HG02970 (cell line): ENCODE data around the gene POLR2E.

Experiments used
- ATAC-seq: cut with Tn5 transposase; IDR thresholded peaks from one replicate; pipeline ENCODE4 v1.9.1; 2021; ENCODE audit warnings: mild to moderate bottlenecking, moderate library complexity, moderate number of reproducible peaks; ENCODE audit not compliant: unreplicated experiment, low FRiP score

The POLR2E gene

DNA sequence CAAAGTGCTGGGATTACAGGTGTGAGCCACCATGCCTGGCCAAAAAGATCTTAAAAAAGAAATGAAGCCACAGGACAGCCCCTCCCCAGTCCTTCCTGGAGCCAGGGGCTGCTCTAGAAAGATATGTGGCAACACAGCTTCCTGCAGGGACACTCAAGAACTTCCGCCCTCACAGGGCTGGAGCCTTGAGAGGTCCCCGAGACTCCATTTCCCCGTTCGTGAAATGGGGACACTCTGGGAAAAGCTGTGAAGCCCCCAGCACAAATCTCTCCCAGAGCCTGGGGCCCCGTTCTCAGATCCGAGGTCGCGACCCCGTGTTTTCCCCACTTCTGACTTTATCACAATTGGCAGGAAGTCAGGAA lies 6.1 kb upstream of the POLR2E start:
- no peak for ATAC-seq

DNA sequence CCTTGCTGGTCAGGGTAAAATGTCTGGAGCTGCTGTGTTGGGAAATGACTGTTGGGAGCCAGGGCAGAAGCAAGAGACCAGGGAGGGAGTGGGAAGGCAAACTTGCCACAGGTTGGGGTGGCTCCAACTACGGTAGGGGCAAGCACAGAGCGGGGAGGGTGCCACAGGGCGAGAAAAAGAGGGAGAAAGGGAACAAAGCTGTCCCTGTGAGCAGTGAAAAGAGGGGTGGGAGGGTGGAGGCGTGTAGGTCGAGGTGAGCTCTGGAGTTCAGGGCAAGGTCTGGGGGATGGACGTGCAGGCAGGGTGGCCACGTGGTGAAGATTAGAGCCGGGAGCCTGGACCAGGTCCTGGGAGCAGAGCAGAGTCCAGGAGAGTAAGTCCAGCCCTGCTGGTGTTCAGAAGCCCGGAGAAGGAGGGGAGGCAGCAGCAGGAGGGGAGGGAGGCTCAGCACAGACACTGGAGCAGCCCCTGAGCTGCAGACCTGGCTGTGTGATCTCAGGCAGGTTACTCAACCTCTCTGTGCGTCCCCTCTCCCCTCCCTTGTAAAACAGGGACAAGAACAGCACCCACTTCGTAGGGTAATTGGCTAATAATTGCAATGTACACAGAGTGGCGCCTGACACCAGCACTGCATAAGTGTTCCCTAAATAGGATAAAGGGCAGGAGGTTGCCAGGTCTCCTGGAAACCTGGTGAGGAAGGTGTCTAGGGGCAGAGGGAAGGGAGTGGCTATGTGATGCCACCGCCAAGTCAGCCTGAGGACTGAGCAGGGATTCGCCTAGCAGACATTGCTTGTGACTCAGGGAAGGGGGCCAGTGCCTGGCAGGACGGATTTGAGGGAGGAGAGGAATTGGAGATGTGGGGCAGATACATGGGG lies 3.2 kb upstream of the POLR2E start:
- no peak for ATAC-seq

DNA sequence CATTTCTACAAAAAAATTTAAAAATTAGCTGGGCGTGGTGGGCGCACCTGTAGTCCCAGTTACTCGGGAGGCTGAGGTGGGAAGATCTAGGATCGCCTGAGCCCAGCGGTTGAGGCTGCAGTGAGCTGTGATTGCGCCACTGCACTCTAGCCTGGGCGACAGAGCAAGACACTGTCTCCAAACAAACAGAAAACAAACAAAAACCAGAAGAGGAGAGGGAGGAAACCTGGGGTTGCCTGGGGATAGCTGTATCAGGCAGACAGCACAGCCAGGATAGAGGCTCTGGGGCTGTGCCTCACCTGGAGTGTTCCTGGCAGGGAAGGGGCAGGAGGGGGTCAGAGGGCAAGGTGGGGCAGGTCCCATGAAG lies 2.6 kb upstream of the POLR2E start:
- ATAC-seq, result no peak

DNA sequence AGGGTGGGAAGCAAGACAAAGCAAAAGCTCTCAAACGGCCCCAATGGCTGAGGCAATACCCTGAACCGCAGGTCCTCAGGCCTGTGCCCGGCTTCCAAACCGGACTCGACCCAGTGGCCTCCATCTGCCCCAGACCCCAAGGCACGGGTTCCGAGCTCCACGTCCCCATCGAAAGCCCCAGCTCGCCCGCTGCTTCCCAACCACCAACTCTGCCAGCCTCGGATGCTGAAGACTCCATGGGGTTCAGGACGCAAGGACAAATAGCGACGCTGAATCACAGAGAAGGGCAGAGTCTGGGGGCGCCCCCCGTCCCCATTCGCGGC lies 559 bp downstream of the POLR2E start:
- no peak for ATAC-seq

DNA sequence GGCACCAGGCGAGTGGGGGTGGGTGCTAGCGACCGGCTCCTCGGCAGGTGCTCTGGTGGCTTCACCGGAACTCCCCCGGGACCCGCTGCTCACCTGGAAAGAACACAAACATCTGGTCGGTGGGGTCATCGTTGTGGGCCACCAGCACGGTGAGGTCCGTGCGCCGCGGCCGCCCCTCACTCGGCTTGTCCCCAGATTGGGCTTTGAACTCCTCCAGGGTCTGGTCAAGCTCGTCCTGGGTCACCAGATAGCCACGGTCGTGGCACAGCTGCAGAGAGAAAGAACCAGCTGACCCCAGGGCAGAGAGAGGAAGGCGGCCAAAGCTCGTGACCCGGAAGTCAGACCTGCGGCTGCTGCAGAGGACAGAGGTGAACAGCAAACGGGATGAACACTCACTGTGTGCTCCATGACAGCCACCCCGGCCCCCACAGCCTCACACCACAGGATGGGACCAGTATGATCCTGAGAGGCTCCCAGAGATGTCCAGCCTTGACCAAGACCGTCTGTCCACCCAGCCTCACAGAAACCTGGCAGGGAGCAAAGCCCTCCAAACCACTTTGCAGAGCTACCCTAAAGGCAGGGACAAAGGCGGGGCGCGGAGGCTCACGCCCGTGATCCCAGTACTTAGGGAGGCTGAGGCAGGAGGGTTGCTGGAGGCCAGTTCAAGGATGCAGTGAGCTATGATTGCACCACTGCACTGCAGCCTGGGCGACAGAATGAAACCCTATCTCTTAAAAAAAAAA lies 1.2 kb downstream of the POLR2E start:
- ATAC-seq, result no peak

DNA sequence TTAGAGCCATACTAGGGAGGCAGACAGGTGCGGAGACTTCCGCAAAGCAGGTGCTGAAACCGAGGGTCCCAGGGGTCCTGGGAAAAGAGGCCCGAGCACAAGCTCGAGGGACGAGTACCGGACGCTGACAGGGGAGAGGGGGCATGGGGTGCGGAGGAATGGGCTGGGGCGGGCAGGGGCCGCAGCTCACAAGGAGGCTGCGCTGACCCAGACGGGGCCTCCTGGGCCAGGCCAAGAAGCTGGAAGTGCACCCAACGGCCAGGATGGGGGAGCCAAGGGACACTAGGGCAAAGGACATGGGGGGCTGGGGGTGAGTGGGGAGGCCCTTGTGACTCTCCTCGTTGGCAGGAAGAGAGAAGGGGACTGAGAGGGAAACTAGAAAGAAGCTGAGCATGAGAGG lies 1.8 kb downstream of the POLR2E start:
- no peak for ATAC-seq

DNA sequence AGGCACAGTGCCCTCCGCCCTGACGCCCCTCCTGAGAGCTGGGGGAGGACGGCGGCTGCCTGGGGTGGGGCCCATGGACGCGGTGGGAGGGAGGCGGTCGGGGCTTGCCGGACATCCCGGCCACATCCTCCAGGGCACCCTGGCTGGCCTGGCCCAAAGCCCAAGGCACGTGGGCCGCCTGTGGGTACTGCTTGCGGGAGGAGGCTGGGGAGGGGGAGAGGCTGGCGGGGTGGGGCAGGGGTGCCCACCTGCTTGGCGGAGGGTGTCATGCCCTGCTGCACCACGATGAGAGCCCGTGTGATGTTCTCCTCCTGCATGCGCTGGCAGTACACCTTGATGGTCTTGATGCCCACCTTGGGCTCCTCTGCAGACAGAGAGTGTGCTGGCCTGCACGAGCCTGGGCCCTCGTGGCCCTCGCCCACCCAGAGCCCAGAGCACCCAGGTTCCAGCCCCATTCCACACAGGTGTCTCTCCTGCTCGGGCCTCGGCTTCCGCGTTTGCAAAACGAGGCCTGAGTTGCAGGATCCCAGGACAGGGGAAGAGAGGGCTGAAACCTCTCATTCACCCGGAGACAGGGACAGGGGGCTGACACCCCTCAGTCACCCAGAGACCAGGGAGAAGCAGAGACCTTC lies 3.5 kb downstream of the POLR2E start:
- ATAC-seq, result no peak

DNA sequence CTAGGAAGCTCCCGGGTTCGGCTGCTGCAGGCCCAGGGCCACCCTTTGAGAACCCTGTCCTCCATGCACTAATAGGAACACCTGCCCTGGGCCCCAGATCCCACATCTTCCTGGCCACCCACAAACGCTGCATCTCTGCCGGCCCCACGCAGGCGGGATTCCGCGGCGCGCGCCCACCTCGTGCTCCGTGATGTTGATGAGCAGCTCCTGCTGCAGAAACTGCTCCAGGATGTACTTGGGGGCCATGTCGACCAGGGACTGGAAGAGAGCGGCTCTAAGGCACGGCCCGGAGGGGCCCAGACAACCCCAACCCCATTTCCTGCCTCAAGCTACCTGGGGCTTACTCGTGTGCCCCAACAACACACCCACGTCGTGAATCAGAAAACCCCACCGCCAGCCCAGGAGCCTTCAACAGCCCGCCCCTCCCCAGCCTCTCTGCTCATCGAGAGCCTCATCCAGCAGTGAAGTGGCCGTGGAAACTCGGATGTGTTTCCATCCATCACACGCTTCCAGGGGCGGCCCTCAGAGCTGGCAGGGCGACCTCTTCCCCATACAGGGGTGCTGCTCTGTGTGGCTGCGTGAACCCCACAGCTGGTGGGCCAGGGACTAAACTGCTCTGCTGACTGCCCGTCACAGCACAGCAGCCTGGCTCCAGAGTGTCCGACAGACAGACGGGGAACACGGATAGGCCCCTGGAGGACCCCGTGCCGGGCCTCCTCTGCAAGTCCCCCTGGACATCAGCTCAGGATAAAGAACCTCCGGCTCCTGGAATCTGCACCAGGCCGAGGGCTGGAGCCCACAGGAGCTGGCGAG lies 4.2 kb downstream of the POLR2E start:
- no peak for ATAC-seq

DNA sequence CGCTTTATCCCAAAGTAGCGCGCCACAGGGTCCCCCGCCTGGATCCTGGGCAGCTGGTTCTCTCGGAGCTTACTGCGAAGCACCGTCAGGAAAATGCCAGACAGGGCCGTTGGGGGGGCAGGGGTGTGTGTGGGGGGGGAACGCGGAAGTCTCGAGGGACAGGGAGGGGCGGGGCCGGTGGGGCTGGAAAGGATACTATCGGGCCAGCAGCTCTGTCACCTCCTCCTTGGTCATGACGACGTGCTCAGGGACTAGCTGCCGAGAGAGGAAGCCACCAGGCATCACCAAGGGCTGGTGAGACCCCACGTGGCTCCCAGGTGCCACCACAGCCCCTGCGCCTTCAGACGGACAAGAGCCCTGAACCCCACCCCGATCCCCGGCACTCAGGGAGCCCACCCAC lies 5.3 kb downstream of the POLR2E start:
- no peak for ATAC-seq

DNA sequence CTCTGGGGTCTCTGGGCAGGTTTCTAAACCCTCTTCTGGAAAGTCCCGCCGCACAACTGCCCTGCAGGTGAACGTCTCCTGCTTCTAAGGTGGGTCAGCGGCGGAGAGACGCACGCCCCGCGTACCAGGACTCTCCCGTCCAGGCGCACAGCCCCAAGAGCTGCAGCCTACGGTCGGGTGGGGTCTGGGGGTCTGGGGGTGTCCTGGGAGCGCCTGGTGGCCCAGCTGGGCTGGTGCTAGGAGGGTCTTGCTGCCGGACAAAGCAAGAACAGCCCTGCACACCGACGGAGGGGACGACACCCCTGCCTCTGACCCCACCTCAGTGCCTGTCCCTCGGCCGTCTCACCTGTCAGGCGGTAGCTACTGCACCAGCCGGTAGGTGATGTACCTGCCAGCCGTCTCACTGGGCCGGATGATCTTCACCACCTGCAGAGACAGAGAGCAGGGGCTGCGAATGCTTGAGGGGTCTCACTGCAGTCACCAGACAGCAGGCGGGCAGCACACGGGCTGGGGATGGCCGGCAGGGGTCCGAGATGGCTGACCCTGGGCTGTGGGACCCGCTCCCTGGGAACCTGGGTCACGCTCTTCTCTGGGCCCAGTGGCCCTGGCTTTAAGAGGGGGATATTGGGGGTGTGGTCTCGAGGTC lies 5.9 kb downstream of the POLR2E start:
- ATAC-seq, result no peak

DNA sequence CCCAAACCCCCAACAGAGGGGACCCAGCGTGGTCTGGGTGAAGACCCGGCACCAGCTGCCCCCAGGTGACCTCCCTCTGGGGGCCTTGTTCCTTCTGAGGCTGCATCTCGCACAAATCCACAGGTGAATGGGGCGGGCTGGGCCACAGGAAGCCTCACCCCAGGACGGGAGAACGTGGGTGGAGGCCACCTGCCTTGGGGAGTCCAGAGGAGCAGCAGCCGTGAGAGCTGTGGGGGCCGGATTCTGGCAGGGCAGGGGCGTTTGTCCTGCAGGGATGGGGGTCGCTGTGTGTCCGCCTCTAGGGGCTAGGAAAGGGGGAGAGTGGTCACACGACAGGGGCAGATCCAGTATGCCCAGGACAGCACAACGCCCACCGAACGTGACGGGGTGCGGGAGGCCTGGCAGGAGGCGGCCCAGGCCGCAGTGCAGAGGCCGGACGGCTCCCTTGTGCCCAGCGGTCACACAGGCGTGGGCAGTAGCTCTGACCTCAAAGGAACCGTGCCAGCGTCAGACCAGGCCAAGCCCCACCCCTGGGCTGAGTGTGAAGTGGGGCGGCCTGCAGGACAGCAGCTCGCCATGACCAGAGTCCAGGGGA lies 6.7 kb downstream of the POLR2E start:
- no peak for ATAC-seq

DNA sequence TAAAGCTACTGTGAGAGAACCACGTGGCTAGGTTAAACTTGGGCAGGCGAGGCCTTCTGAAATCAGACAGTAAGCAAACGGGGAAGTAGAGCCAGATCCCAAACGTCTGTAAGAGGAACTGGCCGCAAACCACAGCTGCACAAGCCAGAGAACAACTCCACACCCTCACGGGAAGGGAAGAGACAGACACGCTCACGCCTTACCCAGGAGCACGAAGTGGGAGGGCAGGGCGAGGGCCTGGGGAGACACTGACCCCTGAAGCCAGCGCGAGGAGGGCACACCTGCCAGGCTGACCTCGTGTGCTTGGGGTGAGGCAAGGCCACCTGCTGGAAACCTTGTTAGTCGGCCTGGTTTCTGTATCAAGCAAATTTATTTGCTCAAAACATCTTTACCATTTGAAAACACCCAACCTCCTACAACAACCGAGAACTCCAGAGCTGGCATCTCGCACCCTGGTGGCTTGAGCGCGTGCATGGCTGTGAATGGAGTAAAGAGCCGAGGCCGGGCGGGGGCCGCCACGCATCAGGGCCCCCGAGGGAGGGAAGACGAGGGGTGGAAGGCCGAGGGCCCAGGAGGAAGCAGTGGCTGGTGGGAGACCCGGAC lies 7.3 kb downstream of the POLR2E start:
- ATAC-seq, result no peak

DNA sequence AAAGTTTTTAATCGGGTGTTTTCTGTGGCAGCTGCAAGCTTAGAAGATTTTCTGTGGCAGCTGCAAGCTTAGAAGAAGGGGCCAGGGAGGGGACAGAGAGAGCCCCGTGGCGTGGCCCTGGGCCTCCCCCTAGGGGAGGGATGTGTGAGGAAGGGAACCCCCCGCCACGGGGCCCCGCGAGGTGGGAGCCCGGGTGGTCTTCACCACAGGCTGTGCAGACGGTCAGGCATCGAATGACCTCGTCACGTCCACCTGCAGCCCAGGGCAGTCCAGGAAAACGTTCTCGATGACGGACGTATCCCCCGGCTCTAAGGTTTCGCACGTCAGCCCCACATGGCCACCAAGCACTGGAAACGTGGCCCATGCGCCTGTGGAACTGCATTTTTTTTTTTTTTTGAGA lies 8.6 kb downstream of the POLR2E start:
- ATAC-seq, result no peak

DNA sequence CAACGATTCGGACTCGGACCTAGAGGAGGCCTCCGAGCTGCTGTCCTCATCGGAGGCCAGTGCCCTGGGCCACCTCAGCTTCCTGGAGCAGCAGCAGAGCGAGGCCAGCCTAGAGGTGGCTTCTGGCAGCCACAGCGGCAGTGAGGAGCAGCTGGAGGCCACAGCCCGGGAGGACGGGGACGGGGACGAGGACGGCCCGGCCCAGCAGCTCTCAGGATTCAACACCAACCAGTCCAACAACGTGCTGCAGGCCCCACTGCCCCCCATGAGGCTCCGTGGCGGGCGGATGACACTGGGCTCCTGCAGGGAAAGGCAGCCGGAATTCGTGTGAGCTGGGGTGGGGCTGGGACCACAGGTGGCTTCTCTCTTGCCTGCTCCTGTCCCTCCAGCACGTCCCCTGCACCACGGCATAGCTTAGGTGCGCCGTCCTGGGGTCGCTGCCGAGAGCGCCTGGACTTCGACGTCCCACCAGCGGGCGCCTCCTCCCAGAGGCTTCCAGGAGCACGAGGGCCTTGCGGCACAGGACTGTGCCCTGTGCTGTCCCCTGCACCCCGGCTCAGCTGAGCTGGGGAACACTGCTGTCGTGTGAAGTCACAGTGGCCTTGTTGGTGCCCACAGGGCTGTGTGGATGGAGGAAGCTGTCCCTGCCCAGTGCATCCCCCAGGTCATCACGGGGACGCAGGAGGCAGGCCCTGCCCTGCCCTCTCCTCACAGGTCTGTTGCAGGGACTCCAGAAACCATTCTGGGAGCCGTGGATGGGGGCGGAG lies 9.3 kb downstream of the POLR2E start:
- ATAC-seq, result no peak

DNA sequence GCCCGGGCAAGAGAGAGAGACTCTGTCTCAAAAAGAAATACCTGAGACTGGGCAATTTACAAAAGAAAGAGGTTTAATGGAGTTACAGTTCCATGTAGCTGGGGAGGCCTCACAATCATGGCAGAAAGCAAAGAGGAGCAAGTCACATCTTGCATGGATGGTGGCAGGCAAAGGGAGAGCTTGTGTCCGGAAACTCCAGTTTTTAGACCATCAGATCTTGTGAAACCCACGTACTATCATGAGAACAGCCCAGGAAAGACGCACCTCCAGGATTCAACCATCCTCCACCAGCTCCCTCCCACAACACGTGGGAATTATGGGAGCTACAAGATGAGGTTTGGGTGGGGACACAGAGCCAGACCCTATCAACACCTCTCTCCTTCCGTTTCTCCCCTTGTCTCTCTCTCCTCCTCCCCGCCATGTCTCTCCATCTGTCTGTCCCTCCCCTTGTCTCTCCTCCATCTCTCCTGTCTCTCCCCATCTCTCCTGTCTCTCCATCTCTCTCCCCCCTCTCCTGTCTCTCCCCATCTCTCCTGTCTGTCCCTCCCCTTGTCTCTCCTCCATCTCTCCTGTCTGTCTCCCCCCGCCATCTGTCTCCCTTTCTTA lies 10.0 kb downstream of the POLR2E start:
- no peak for ATAC-seq

DNA sequence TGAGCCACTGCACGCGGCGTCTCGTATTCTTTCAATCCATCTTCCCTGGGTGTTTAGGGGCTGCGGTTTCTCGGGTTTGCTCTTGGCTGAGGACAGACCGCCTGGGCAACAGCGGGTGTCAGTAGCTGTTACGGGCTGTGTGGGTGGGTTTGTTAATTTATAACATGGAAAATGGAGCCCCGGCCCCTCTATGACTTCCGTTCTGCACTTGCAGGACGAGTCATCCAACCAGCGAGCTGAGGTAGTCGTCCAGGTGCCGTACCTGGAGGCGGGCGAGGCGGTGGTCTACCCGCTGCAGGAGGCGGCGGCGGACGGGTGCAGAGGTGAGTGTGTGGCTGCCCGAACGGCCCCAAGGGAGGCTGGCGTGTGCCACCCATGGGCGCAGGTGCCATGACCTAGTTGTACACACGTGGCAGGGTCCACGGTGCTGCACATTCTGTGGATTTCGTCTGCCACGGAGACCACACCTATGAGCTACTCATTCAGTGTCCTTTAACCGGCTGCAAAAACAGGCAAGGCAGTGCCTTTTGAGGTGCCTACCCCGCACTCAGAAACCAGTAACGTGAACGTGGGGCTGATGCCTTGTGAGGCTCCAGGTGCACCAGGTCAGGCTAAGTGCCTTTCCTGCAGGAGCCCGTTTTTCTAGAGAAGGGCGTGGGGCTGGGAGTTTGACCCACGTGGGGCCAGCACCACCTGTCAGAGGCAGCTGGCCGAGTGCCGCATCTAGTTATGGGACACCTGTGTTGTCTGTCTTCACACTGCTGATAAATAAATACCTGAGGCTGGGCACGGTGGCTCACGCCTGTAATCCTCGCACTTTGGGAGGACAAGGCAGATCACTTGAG lies 10.9 kb downstream of the POLR2E start:
- ATAC-seq, result no peak

DNA sequence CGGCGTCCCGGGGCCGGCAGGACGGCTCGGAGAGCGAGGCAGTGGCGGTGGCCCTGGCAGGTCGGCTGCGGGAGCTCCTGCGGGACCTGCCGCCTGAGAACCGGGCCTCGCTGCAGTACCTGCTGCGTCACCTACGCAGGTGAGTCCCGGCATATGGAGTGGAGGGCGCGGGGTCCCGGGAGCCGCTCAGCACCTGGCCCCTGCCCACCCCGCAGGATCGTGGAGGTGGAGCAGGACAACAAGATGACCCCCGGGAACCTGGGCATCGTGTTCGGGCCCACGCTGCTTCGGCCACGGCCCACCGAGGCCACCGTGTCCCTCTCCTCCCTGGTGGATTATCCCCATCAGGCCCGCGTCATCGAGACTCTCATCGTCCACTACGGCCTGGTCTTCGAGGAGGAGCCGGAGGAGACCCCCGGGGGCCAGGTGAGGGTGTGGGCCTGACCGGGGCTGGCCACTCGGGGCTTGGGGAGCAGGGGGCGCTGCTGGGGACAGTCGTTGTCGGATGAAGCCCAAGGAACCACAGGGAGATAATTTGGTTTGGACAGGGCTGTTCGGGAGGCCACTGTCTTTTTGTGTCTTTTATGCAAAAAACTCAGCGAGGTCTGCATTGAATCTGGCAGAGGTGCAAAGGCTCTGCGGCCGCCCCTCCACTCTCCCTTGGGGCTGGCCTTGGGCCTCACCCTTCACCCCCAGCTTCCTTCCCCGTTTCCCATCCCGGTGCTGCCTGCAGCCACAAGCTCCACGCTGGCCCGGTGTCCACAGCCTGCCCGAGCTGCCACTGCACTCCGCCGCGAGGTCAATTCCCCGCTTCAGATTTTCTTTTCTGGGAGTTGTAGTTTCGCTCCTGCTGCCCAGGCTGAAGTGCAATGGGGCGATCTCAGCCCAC lies 12.0 kb downstream of the POLR2E start:
- no peak for ATAC-seq
